Dedifferentiated amniotic fluid mesenchymal stem cell (primary cell): ENCODE measurements around the gene AMZ1.

Experiments
- DNase-seq: peaks from one replicate; pipeline ENCODE4 v3.0.0-alpha.2; 2016; ENCODE audit errors: extremely low spot score

The AMZ1 gene

DNA sequence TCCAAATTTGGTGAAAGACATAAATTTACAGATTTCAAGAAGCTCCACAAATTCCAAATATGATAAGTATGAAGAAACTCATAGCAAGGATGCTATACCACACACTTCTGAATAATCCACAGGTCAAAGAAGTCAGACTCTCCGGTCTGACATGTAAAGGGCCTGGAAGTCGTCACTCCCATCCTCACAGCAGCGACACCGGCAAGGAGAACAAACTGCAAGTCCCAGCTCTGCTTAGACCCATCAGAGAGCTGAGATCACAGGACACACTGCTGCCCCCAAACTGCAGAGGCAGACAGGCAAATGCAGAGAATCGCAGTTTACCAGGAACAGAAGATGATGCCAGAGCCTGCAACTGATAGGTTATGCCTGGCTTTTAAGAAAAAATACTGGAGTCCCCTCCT is 62.0 kb downstream of the AMZ1 start:
- no peak for DNase-seq

DNA sequence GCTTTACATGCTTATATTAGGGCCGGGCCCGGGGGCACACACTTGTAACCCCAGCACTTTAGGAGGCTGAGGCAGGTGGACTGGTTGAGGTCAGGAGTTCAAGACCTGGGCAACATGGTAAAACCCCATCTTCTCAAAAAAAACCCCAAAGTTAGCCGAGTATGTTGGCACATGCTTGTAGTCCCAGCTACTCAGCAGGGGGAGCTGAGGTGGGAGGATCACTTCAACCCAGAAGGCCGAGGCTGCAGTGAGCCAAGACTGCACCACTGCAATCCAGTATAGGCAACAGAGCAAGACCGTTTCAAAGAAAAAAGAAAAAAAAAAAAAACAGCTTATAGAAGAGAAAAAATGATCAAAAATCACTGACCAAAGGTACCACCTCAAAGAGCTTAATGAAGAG is 63.1 kb downstream of the AMZ1 start:
- no peak for DNase-seq

DNA sequence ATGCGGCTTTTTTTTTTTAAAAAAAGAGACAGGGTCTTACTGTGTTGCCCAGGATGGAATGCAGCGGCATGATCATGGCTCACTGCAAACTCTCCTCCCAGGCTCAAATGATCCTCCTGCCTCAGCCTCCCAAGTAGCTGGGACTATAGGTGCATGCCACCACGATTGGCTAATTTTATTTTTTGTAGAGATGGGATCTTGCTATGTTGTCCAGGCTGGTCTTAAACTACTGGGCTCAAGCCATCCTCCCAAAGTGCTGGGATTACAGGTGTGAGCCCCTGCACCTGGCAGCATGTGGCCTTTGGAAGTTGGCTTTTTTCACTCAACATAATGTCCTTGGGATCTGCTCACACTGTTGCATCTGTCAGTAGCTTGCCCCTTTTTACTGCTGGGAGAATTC is 65.1 kb downstream of the AMZ1 start:
- DNase-seq: no peak

DNA sequence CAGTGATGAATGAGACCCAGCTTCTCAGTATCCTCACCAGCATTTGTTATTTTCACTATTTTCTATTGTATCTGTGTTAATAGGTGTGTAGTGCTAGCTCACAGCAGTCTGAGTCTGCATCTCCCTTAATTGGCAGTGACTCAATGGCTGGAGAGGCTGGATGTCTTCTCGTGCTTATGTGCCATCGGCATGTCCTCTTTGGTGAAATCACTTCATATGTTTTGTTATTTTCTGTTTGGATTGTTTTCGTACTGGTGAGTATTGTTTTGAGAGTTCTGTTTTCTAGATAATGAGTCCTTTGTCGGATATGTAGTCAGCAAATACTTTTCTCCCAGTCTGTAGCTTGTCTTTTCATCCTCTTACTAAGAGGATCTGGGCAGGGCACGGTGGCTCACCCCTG is 66.1 kb downstream of the AMZ1 start:
- DNase-seq: no peak

DNA sequence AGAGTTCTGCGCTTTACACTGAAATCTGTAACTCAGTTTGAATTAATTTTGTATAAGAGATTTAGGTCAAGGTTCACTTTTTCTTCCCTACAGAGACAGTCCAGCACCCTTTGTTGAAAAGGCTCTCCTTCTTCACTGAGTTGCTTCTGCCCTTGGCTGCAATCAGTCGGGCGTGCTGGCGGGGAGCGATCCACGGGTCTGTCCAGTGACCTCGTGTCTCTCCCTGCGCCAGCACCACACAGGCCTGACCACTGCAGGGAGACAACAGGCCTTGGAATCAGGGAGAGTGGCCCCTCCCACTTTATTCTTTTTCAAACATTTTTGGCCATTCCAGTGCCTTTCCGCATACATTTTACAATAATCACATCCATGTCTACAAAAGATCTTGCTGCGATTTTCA is 66.9 kb downstream of the AMZ1 start:
- no peak for DNase-seq

DNA sequence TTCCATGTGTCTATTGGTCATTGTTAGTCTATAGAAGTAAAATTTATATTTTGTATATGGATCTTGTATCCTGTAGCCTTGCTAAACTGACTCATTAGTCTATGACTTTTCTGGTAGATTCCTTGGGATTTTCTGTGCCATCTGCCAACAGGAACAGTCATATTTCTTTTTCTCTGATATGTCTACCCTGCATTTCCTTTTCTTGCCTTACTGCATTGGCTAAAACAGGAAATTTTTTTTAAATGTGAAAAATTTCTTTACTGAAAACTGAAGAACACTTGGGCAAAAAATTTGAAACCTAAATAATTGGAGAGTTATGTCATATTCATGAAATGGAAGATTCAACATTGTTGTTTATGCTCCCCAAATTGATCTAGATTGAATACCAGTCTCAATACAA is 67.5 kb downstream of the AMZ1 start:
- no peak for DNase-seq

DNA sequence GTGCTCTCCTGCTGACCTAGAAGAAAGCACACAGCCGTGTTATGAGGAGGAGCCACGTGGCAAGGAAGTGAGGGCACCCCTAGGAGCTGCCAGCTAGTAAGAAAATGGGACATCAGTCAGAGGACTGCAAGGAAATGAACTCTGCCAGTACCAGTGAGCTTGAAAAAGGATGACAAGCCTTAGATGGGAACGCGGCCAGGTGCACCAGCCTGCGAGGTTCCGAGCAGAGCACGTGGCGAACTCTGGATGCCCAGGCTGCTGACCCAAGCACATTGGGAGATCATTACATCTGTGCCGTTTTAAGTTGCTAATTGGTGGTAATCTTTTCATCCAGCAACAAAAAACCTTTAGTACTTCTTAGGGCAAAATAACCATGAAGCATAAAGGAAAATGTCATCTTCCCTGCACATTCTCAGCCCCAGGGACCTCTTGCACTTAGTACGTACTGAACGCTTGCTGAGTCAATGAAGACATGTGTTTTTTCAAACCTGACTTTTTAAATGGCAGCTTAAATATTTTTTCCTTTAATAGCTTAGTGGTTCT is 69.4 kb downstream of the AMZ1 start:
- DNase-seq: peak; percentile 40

DNA sequence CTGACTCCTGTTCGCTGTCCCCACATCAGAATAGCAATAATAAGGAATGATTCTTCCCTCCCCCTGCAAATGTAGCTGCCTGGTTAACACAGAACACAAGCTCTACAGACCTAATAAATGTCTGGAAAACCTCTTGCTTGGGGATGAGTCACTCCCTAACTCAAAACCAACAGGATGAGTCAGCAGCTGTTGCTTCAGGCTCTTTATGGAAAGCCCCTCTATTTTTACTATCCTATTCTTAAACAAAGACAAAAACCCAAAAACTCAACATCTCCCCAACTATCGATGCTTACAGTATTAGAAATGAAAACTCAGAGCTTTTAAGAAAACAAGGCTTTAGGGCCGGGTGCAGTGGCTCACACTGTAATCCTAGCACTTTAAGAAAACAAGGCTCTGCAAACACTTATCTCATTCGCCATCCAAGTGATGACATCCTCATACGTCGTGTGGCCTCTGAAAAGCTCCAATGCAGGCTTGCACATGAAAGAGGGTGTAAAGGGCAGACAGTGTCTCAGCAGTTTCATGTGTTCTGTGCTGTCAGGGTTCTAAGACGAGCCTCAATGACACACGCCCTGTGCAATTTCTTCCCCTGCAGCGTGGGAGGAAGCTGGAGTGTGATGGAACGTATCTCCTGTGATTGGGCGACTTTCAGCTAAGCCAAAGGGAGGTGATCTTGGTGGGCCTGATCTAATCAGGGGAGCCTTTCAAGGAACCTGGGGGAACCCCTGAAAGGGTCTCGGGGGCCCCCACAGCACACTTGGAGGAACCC is 70.1 kb downstream of the AMZ1 start:
- peak; percentile 92 for DNase-seq

DNA sequence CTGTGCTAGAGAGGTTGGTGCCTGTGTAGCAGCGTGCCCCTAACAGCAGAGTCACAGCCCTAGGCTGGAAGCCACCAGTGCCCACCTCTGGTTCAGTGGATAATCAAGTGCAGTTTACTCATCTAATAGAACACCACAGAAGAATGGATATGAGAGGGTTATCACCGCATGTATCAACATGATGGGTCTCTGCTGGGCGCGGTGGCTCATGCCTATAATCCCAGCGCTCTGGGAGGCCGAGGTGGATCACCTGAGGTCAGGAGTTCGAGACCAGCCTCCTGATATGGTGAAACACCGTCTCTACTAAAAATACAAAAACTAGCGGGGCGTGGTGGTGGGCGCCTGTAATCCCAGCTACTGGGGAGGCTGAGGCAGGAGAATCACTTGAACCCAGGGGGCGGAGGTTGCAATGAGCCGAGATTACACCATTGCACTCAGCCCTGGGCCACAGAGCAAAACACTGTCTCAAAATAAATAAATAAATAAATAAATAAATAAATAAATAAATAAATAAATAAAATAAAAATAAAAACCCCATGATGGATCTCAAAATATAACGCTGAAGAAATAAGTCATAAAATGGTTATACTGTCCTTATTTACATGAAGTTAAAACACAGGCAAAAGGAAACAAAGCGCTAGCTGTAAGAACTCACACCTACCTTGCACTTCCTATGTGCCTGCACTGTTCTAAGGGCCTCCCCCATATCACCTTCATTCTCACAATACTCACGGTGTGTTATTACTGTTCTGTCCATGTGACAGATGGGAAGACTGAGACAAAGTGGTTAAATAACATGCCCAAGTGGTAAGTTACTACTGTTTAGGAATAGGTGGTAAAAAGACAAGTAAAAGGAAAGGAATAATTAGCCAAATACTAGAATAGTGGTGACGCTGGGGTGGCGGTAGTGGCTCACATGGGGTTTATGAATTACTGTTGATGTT is 70.9 kb downstream of the AMZ1 start:
- no peak for DNase-seq

DNA sequence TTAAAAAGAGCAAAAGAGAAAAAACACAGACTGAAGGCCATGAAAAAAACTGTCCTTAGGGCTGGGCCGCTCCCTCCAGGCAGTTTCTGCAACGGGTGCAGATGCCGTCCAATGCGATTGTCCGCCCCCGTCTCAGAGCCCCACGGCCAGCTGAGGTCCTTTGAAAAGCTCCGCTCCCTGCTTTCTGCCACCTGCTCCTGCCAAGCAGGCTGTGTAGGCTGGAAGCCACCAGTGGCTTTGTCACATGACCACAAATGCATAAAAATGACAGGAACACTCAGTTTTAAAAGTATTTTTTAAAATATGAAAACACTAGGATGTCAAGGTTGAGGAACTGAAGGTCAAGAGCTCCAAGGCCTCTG is 71.7 kb downstream of the AMZ1 start:
- DNase-seq: no peak

DNA sequence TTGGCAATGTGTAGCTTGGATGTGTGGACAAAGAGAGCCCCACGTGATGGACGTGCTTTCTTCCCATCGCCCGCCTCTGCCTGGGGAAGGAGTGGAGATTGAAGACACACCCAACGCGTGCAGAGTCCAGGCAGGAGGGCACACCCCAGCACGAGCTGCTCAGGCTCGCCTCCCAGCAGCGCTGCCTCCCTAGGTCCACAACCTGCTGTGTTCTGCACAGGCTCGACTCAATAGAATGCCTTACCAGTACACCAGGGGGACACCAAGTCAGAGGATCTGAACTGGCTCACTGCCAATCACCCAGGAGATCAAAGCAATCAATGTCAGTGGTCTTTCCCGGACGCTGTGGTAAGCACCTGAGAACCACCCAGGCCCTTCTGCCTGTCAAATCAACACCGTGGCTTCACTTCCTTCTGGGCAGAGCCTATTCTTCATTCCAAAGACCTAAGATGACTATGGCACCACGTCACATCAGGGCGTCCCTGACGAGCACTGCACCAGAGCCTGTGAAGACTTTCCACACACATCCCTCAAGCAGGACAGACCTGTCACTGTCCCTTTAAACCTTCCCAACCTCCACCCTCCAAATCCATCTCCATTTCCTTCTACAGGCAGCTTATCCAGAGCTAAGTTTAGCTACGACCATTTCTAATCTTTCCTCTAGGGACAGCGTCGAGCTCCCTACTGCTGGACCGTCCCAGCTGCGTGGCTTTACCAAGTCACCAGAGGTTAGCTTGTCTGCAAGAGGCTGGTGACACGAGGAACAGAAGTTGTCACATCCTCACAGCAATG is 72.3 kb downstream of the AMZ1 start:
- DNase-seq: no peak

DNA sequence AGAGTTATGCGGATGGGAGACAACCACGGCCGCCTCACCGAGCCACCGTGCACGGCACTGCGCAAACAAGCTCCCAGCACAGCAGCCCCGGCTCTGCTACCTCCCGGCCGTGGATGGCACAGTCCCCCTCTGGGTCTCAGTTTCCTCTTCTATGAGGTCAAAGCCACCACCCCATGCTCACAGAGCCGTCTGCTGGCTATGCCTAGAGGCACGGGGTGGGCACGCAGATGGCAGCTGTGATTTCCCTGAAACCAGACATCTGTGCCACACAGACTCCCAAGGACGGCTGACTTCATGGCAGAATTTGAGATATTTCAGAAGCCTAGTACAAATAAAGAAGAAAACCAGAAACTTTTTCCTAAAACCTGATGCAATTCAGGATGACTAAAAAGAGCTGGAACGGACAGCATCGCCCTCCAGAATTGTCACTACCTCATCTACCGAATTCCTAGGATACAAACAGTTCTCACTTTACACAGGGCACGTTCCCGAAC is 73.2 kb downstream of the AMZ1 start:
- DNase-seq: no peak

DNA sequence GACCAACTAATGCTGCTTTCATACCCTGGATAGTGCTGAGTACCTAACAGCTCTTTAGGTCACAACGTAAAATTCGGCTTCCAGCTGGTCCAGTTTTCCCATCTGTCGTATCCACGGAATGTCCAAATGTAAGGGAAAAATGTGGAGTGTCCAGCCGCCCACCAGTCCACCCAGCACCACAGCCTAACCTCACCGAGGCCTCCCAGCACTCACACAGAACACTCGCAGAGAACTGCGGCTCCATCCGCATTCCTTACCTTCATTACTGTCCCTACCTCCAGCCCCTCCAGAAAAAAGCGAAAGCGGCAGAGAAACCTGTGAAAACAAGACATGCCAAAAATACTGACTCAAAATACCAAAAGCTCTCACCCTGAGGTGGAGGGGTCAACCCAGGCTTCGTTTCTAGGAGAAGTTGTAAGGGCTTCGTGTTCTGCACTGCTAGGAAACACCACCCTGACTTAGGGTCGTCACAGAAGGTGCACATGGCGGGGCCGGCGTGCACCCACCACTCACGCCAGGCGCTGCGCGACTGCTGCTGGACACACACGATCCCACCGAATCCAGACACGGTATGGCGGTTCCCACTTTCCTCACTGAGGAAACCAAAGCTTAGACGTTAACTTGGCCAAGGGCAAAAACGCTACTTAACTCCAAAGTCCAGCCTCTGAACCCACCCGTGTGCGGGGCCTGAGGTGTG is 73.9 kb downstream of the AMZ1 start:
- no peak for DNase-seq

DNA sequence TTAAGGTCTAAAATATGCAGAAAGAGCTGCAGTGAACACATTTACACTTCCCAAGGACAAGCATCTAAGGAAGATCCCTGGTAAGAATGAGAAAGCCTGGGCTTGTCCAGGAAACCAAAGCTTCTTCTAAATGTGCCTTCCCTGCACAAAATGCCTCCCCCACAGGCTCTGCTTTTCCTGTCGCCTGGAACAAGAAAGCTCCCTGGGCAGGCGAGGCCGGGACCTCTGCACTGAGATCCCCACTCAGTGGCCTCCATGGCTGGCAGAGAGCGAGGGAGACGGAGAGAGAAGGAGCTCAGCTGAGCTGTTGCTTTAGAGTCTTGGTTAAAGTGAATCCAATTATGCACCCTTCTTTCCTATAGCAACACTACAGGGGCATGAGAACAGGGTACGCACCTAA is 75.6 kb downstream of the AMZ1 start:
- no peak for DNase-seq

DNA sequence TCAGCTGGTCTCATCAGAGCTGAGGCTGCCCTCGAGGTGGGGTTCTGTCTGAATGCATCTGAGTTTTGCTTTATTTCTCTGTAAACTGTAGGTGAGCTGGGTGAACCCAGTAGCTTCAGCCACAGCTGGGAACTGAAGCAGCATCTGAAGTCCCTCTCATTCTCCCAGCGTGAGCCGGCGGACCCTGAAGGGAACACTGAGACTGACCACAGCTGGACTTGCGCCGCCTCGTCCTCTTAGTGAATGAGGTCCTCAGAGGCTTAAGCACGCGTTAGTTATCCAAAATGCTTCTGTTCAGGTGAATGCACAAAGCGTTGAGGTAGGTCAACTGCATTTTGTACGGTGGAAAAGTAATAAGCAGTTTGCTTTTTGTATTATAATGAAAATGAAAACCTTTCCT is 76.6 kb downstream of the AMZ1 start:
- no peak for DNase-seq
